H1 (cell line): ENCODE measurements around the gene ATG4C. TPM values are rescaled to one million over a fixed set of nuclear protein-coding genes. Genes with fewer than 3 reads are reported as not detected.

ENCODE experiments used
- HDAC2 ChIP-seq, 2 experiments: fragments of 300-600 bp in 1 of 2; sonication (generic) in 1 of 2; IDR thresholded peaks; 2 replicates each; pipeline ENCODE4 v1.6.1; 2011 to 2012; ENCODE audit warnings: low read depth in 2 of 2, low read length in 2 of 2, mild to moderate bottlenecking in 2 of 2, moderate library complexity in 2 of 2, borderline replicate concordance in 1 of 2, inconsistent platforms in 1 of 2
- RAD21 ChIP-seq, 2 experiments: IDR thresholded peaks in 1 of 2; conservative IDR thresholded peaks in 1 of 2; 2 replicates each; pipeline ENCODE4 v1.6.1; 2011; ENCODE audit warnings: low read depth in 2 of 2, low read length in 2 of 2, improper control_type of control experiment in 1 of 2, inconsistent platforms in 1 of 2, mild to moderate bottlenecking in 1 of 2, moderate library complexity in 1 of 2
- SIX5 ChIP-seq: IDR thresholded peaks from 2 replicates; pipeline ENCODE4 v1.6.1; 2011; ENCODE audit warnings: mild to moderate bottlenecking, low read depth, low read length
- SP1 ChIP-seq: IDR thresholded peaks from 2 replicates; pipeline ENCODE4 v1.6.1; 2011; ENCODE audit warnings: low read depth, low read length
- polyA plus RNA-seq, 7 experiments: library from polyadenylated mRNA; depleted of rRNA in 3 of 7; stranded (reverse) in 5 of 7; unstranded in 2 of 7; fragments of >200 nt in 5 of 7; fragments of 200-250 nt in 2 of 7; gene quantifications; 1 replicate in 5 of 7; 2 replicates in 1 of 7; 4 replicates in 1 of 7; pipeline versions ENCODE4 v1.2.1 to v1.2.3, GENCODE V29; 2011 to 2013; ENCODE audit warnings: missing spikeins in 2 of 7, mixed read lengths in 2 of 7
- total RNA-seq: library from RNA; stranded (reverse); fragmentation: NEBNext Ultra II Directional; extraction: Animal tissue kit (Norgen Biotek cat#: 25700); gene quantifications from 2 replicates; pipeline ENCODE4 v1.2.1, GENCODE V29; 2021

Gene ATG4C
- total and polyA plus RNA-seq, 2 of the 8 experiments (the other 6 are each of a cell fraction or from before 2014, with no cell fraction given), result 5.1 to 22.2 TPM

DNA sequence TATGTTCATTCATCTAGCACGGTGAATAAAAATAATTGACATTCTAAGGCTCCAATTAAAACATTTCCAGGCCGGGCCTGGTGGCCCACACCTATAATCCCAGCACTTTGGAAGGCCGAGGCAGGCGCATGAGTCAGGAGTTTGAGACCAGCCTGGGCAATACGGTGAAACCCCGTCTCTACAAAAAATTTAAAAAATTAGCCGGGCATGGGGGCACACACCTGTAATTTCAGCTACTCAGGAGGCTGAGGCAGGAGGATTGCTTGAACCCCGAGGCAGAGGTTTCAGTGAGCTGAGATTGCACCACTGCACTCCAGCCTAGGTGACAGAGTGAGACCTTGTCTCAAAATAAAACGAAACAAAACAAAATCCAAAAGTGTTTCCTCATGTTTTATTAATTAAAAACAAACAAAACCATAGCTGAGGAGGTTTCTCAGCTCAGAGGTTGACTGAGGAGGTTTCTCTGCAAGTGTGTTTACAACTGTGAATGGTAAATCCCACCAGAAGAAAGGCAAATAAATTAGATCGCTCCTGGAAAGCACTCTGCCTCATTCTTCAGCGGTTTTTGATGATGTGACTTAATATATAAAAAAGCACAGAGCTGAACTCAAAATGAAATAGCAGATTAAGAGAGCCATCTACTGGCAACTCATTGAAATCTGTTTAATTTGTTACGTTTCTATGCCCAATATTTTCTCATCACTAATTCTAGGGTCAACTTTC is 37.7 kb upstream of the ATG4C start (continued):
- TF ChIP-seq SP1, result no peak
- TF ChIP-seq SIX5, result no peak
- no peak for TF ChIP-seq HDAC2 (IDR thresholded peaks at IDR 0.05; ENCODE audit: borderline replicate concordance in 1 of 2, low read depth in 2 of 2, low read length in 2 of 2)
- TF ChIP-seq RAD21 (IDR thresholded peaks at IDR 0.05 in 1 of 2, conservative IDR thresholded peaks at IDR 0.05 in 1 of 2; ENCODE audit: low read depth in 2 of 2, low read length in 2 of 2), result peak; percentile 81 to 87
